SK-N-SH (cell line): Measurements from ENCODE around the gene OPCML.

Experiments used
- ELF1 ChIP-seq: IDR thresholded peaks from 2 replicates; pipeline ENCODE4 v1.4.0; 2012
- NFIC ChIP-seq: IDR thresholded peaks from 2 replicates; pipeline ENCODE4 v1.4.0; 2012; ENCODE audit warnings: borderline replicate concordance

DNA sequence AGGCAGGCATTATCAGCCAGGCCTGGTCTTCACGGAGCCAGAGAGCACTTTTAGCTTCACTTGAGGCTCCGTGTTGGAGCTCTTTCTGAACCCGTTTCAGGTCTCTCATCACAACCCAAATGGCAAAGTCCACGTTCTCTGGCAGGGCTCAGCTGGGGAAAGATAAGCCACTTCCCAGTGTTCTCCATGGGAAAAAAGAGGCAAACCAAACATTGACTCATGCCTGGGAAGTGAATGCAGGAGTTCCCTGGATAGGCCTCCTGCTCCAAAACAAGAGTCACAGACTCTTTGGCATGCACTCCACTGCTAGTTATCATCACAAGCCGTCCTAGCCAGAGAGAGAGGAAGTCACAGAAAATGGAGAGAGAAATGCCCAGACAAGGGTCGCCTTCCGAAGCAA is 11.6 kb downstream of the OPCML start:
- no peak for TF ChIP-seq ELF1
- no peak for TF ChIP-seq NFIC
